MM.1S (cell line): ENCODE results near the gene TNIP1.

Experiments used
- DNase-seq: peaks from one replicate; pipeline ENCODE4 v3.0.0-alpha.2; 2015
- H2AFZ ChIP-seq: fragments of 300-600 bp; sonication (generic); 2 replicates; pipeline ENCODE4 v1.6.0; 2016; ENCODE audit warnings: antibody characterized with exemption, low read length
- H3F3A ChIP-seq: fragments of 300-600 bp; sonication (generic); 2 replicates; pipeline ENCODE4 v1.6.1; 2016; ENCODE audit warnings: mild to moderate bottlenecking, antibody characterized with exemption, low read length, moderate library complexity, mixed read lengths; ENCODE audit not compliant: insufficient read depth
- H3K27ac ChIP-seq: fragments of 300-600 bp; sonication (generic); 2 replicates; pipeline ENCODE4 v1.5.1; 2016; ENCODE audit warnings: mild to moderate bottlenecking, low read length
- H3K27me3 ChIP-seq: fragments of 300-600 bp; sonication (generic); replicated peaks from 2 replicates; pipeline ENCODE4 v1.6.0; 2016; ENCODE audit warnings: low read length; ENCODE audit not compliant: insufficient read depth
- H3K36me3 ChIP-seq: fragments of 300-600 bp; sonication (generic); replicated peaks from 2 replicates; pipeline ENCODE4 v1.6.1; 2016; ENCODE audit warnings: mild to moderate bottlenecking, low read length, mixed read lengths; ENCODE audit not compliant: insufficient read depth
- H3K4me1 ChIP-seq: fragments of 300-600 bp; sonication (generic); 2 replicates; pipeline ENCODE4 v1.6.1; 2016; ENCODE audit warnings: low read length, mixed read lengths
- H3K4me2 ChIP-seq: fragments of 300-600 bp; sonication (generic); 2 replicates; pipeline ENCODE4 v1.6.0; 2016; ENCODE audit warnings: low read depth, low read length
- H3K4me3 ChIP-seq: fragments of 300-600 bp; sonication (generic); 2 replicates; pipeline ENCODE4 v1.5.1; 2016; ENCODE audit warnings: low read length, mixed read lengths
- H3K79me2 ChIP-seq: fragments of 300-600 bp; sonication (generic); 2 replicates; pipeline ENCODE4 v1.6.1; 2016; ENCODE audit warnings: mixed run types, low read length, mixed read lengths
- H3K9ac ChIP-seq: fragments of 300-600 bp; sonication (generic); 2 replicates; pipeline ENCODE4 v1.6.1; 2016; ENCODE audit warnings: low read length, mixed read lengths
- H3K9me2 ChIP-seq: fragments of 300-600 bp; sonication (generic); replicated peaks from 2 replicates; pipeline ENCODE4 v1.6.1; 2016; ENCODE audit warnings: mild to moderate bottlenecking, low read length, mixed read lengths; ENCODE audit not compliant: insufficient read depth
- H3K9me3 ChIP-seq: fragments of 300-600 bp; sonication (generic); replicated peaks from 2 replicates; pipeline ENCODE4 v1.6.1; 2016; ENCODE audit warnings: mild to moderate bottlenecking, low read length, mixed read lengths; ENCODE audit not compliant: insufficient read depth
- H4K20me1 ChIP-seq: fragments of 300-600 bp; sonication (generic); 2 replicates; pipeline ENCODE4 v1.6.1; 2016; ENCODE audit warnings: mild to moderate bottlenecking, low read length, moderate library complexity, mixed read lengths; ENCODE audit not compliant: insufficient read depth
- EZH2 ChIP-seq: fragments of 300-600 bp; sonication (generic); optimal IDR thresholded peaks from 2 replicates; pipeline ENCODE3; 2017; ENCODE audit warnings: low read depth, mild to moderate bottlenecking, antibody characterized with exemption, low read length, mixed read lengths
- EZH2phosphoT487 ChIP-seq: fragments of 300-600 bp; sonication (generic); IDR thresholded peaks from 2 replicates; pipeline ENCODE4 v1.6.1; 2018; ENCODE audit warnings: antibody characterized with exemption, low read length
- TF ChIP-seq, protein P1 (sequence below): fragments of 300-600 bp; sonication (generic); IDR thresholded peaks from 2 replicates; pipeline ENCODE4 v1.5.1; 2016; ENCODE audit warnings: antibody characterized with exemption, low read length, mixed read lengths

TNIP1 gene

DNA sequence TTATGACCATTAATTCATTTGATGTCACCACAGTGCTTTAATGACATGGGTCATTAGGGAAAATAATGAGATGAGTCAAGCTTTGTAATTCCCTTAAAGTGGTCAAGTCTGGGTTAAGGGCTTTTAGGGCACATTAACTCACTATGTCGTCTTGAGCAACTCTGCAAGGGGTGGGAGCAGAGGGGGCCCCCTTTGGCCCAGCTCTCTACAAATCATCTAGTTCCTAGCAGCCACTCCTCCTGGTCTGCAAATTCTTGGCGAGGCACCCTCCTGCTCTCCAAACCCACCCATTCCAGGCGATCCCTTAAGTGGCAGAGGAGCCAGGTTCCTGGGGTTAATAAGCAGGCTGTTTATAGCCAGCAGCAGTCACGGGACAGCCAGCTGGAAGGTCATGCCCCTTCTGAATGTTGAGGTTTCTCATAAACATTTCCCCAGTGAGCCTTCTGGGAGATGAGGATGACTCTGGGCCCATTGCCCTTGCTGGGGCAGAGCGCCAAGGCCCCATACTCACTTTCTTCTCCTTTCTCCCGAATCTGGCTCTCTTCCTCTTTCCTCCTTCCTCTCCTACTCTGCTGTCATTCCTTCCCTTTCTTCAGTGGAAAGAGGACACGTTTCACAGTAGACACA lies 74.8 kb downstream of the TNIP1 start:
- no peak overlapping the region for H3K4me3 ChIP-seq
- no peak overlapping the region for H2AFZ ChIP-seq
- no peaks in the 10 kb centered on the region for H3K9me3 ChIP-seq
- no peaks in the 10 kb centered on the region for H3K4me1 ChIP-seq
- H3K27me3 ChIP-seq, result no peaks in the 10 kb centered on the region
- no peaks in the 10 kb centered on the region for H3K36me3 ChIP-seq
- no peaks in the 10 kb centered on the region for H3K9me2 ChIP-seq
- TF ChIP-seq EZH2, result no peak
- TF ChIP-seq, protein P1, sequence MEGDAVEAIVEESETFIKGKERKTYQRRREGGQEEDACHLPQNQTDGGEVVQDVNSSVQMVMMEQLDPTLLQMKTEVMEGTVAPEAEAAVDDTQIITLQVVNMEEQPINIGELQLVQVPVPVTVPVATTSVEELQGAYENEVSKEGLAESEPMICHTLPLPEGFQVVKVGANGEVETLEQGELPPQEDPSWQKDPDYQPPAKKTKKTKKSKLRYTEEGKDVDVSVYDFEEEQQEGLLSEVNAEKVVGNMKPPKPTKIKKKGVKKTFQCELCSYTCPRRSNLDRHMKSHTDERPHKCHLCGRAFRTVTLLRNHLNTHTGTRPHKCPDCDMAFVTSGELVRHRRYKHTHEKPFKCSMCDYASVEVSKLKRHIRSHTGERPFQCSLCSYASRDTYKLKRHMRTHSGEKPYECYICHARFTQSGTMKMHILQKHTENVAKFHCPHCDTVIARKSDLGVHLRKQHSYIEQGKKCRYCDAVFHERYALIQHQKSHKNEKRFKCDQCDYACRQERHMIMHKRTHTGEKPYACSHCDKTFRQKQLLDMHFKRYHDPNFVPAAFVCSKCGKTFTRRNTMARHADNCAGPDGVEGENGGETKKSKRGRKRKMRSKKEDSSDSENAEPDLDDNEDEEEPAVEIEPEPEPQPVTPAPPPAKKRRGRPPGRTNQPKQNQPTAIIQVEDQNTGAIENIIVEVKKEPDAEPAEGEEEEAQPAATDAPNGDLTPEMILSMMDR, result no peak
- no peak for TF ChIP-seq EZH2phosphoT487
- H4K20me1 ChIP-seq, result no peaks in the 10 kb centered on the region
- H3K9ac ChIP-seq, result no peak overlapping the region
- no peak overlapping the region for H3K27ac ChIP-seq
- DNase-seq, result no peak
- H3K4me2 ChIP-seq, result no peak overlapping the region
- no peaks in the 10 kb centered on the region for H3K79me2 ChIP-seq
- no peaks in the 10 kb centered on the region for H3F3A ChIP-seq

DNA sequence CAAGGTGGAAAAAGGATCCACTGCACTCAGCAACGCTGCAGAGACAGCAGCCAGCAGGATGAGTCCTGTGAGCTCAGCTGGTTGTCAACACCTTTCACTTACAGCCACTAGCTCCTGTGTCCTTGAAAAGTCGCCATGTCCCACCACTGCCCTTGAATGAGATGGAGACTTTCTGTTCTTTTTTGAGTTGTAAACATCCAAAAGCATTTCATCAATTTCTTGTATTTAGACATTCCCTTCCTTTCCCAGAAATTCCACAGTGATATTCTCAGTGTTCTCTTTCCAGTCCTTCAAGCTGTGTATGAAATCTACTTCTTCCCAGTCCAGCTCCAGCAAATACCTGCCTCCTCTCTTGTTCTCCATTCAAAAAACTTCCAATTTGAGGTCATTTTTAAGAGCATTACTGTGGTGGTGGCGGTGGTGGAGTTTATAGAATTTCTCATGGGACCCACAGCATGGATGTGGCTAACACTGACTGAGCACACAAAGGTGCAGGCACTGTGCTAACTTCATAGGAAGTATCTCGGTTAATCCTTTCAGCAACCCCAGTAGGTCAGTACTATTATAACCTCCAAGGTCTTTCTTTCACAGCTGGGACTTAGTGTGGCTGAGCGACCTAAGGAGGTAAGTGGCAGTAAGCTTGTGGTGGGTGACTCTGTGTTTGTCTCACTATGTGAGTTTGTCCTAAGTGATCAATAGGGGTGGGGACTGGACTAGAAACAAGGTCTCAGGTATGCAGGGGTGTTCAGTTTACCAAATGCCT lies 75.5 kb downstream of the TNIP1 start:
- no peak for TF ChIP-seq EZH2phosphoT487
- TF ChIP-seq, protein P1, result no peak
- no peak for TF ChIP-seq EZH2
- DNase-seq, result no peak
- Histone ChIP-seq H3K27me3 (no peaks in the 10 kb centered on the region), H3K4me2 (no peak overlapping the region), H3F3A (no peaks in the 10 kb centered on the region), H4K20me1 (no peaks in the 10 kb centered on the region), H3K27ac (no peak overlapping the region), H3K4me3 (no peak overlapping the region), H3K36me3 (no peaks in the 10 kb centered on the region), H3K9ac (no peak overlapping the region), H2AFZ (no peak overlapping the region), H3K9me2 (no peaks in the 10 kb centered on the region), H3K4me1 (no peaks in the 10 kb centered on the region), H3K79me2 (no peaks in the 10 kb centered on the region), H3K9me3 (no peaks in the 10 kb centered on the region)

DNA sequence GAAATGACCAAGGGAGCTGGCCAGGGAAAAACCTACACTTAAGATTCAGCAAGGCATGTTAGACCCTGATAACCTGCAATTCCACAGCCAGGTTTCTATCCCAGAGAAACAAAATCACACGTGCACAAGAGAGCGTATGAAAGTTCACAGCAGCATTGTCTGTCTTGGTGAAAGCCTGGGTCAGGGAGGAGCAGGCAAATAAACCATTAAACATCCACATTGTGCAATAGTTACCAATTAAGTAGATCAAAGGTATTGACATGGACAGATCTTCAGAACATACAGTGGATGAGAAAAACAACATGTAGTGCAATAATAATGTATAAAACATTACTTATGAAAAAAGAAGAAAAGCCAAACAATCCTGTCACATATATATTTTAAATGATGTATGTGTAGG lies 76.3 kb downstream of the TNIP1 start:
- TF ChIP-seq EZH2phosphoT487, result no peak
- TF ChIP-seq EZH2, result no peak
- TF ChIP-seq, protein P1, result no peak

More for the DNA sequence above, 76.3 kb downstream of the TNIP1 start:
- H3K79me2 ChIP-seq, result no peaks in the 10 kb centered on the region
- no peaks in the 10 kb centered on the region for H3K9me2 ChIP-seq
- no peak for DNase-seq
- H3K9me3 ChIP-seq, result no peaks in the 10 kb centered on the region
- no peaks in the 10 kb centered on the region for H3F3A ChIP-seq
- H3K9ac ChIP-seq, result no peak overlapping the region
- no peaks in the 10 kb centered on the region for H3K36me3 ChIP-seq
- H3K27me3 ChIP-seq, result no peaks in the 10 kb centered on the region
- H2AFZ ChIP-seq, result no peak overlapping the region
- no peaks in the 10 kb centered on the region for H4K20me1 ChIP-seq
- no peak overlapping the region for H3K27ac ChIP-seq
- no peak overlapping the region for H3K4me3 ChIP-seq
- no peak overlapping the region for H3K4me2 ChIP-seq
- H3K4me1 ChIP-seq, result no peaks in the 10 kb centered on the region
